ENCODE data around the gene GSTO1.
A peak's percentile ranks its signal among the peaks of the same experiment; 100 is the strongest.

GSTO1 gene

DNA sequence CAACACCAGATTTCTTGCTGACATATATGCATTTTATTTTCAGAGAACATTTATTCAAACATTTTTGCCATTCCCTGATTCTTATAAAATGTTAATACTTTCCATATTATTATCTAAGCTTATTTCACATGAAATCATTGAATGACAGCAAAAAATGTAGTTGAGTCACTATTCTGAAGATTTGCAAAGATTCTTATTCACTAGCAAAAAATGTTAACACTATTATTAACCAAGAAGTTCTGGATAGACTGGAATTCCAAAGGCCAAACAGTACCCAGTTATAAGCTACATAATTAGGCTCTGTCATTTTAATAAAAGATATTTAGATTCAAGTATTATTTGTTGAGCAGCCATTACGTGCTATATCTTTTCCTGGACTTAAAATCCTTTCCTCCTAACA, 18.6 kb downstream of the GSTO1 start:
- TF ChIP-seq, protein P1, sequence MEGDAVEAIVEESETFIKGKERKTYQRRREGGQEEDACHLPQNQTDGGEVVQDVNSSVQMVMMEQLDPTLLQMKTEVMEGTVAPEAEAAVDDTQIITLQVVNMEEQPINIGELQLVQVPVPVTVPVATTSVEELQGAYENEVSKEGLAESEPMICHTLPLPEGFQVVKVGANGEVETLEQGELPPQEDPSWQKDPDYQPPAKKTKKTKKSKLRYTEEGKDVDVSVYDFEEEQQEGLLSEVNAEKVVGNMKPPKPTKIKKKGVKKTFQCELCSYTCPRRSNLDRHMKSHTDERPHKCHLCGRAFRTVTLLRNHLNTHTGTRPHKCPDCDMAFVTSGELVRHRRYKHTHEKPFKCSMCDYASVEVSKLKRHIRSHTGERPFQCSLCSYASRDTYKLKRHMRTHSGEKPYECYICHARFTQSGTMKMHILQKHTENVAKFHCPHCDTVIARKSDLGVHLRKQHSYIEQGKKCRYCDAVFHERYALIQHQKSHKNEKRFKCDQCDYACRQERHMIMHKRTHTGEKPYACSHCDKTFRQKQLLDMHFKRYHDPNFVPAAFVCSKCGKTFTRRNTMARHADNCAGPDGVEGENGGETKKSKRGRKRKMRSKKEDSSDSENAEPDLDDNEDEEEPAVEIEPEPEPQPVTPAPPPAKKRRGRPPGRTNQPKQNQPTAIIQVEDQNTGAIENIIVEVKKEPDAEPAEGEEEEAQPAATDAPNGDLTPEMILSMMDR (IDR thresholded peaks at IDR 0.05; ENCODE audit: control insufficient read depth, insufficient read depth, low read depth, low read length, missing control alignments): no peak
- no peak for DNase-seq (ENCODE audit: low read depth)
- no peak overlapping the region for H3K4me3 ChIP-seq (ENCODE audit: control insufficient read depth, low read depth, low read length)

DNA sequence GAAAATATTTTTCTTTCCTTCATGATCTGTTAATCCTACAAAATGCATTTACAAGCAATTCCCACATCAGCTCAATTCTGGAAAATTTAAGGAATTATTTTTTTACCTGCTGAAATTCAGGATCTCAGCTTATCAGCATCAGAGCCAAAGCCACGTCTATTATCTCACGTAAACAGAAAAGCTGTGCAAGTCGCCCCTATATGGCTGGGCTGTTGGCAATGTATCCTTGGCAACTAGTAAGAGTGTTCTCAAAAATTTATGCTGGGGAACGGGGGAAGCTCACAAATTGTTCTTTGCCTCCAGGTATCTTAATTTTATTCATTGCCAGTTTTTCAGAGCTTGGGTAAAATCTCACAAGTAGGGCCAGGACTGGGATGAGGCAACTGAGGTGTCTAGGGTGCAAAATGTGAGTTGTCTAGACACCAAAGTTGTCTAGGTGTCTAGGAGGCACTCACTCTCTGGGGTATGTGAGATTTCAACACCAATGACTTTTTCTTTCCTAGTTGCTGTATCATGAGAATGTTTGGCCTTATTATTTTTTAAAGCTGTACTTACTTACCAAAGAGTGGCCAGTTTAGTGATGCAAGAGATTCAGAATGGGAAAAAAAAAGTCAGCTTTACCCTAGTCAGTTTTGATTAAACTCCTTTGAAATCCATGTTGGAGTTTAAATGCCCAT, 19.3 kb downstream of the GSTO1 start:
- TF ChIP-seq, protein P1 (IDR thresholded peaks at IDR 0.05; ENCODE audit: control insufficient read depth, insufficient read depth, low read depth, low read length, missing control alignments): no peak
- no peak overlapping the region for H3K4me3 ChIP-seq (ENCODE audit: control insufficient read depth, low read depth, low read length)
- no peak for DNase-seq (ENCODE audit: low read depth)

DNA sequence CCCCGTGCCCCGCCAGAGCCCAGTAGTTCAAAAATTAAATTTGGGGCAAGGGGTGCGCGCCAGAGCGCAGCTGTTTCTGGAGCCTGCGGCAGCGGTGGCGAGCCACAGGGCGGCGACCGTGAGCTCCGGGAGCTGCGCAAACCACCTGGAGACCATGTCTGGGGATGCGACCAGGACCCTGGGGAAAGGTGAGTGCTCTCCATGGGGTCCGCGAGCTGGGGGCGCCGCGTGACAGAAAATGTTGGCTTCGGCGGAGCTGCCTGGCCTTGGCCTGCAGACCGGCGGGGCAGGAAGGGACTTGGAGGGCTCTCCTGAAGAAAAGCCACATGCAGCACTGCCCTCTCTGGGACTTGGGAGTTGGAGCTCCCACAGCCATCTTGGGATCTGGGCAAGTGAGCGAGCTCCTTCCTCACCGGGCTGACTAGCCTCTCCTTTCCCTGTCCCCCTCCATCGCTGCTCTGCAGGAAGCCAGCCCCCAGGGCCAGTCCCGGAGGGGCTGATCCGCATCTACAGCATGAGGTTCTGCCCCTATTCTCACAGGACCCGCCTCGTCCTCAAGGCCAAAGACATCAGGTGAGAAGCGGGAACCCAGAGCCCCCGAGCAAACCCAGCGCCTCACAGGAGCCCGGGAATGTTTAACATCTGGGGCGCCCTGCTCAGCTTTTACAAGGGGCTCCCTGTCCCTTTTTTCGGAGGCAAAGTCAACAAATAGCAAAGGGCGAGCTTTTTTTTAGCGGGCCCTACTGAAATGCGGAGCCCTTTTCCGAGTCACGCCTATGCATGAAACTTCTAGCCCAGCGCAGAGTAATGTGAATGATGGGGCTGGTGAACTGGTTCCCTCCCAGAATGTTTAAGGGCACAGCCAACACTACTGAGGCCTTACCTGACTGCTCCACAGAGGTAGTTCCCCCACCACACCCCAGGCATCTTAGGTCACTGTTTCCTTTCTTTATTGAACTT, 20.4 kb downstream of the GSTO1 start:
- TF ChIP-seq, protein P1 (IDR thresholded peaks at IDR 0.05; ENCODE audit: control insufficient read depth, insufficient read depth, low read depth, low read length, missing control alignments): peak; percentile 95
- H3K4me3 ChIP-seq (ENCODE audit: control insufficient read depth, low read depth, low read length): peak overlapping the region; percentile 31
- DNase-seq (ENCODE audit: low read depth): no peak

DNA sequence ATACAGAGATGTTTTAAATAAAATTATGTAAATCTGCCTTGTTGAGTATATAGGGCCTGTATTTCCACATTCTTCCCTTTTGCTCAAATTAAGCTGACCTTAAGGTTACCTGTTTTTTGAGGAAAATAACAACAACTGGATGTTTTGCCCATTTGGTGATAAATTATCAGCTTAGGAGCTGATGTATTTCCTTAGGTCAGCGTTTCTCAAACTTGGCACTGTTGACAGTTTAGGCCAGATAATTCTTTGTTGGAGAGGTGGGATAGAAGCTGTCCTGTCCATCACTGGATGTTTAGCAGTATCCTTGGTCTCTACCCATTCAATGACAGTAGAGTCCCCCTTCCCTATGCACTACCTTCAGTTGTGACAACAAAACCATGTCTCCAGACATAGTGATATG, 21.5 kb downstream of the GSTO1 start:
- no peak for DNase-seq (ENCODE audit: low read depth)
- no peak overlapping the region for H3K4me3 ChIP-seq (ENCODE audit: control insufficient read depth, low read depth, low read length)
- TF ChIP-seq, protein P1 (IDR thresholded peaks at IDR 0.05; ENCODE audit: control insufficient read depth, insufficient read depth, low read depth, low read length, missing control alignments): no peak

DNA sequence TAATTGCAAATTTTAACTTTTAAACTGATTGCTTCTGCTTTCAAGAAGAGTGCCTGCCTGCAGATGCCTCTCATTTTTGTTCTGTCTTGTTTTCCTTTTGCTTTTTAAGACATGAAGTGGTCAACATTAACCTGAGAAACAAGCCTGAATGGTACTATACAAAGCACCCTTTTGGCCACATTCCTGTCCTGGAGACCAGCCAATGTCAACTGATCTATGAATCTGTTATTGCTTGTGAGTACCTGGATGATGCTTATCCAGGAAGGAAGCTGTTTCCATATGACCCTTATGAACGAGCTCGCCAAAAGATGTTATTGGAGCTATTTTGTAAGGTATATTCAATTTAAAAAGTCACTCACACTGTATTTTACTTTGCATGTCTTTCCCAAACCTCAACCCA, 23.1 kb downstream of the GSTO1 start:
- TF ChIP-seq, protein P1 (IDR thresholded peaks at IDR 0.05; ENCODE audit: control insufficient read depth, insufficient read depth, low read depth, low read length, missing control alignments): no peak
- no peak for DNase-seq (ENCODE audit: low read depth)

DNA sequence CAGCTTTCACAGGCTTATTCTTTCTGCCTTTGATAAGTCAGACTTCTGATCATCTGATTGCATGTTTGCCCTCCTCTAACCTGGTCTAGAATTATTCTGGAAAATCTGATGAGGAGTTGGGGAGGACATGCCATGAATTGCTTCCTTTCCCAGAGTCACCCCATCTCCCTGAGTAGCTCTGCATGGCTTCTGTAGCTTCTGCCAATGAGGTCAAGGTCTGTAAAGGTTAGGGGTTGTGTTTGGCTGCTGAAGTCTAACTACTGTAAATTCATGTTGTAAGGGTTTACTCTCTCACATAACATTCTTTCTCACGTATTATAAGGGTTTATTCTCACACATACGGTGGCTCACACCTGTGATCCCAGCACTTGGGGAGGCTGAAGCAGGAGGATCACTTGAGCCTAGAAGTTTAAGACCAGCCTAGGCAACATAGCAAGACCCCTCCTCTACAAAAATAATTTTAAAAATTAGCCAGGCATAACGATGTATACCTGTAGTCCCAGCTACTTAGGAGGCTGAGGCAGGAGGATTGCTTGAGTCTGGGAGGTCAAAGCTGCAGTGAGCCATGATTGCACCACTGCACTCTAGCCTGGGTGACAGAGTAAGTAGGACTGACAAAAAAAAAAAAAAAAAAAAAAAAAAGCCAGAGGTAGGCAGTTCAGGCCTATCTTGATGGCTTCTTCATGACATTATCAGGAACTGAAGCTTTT, 25.0 kb downstream of the GSTO1 start:
- DNase-seq (ENCODE audit: low read depth): no peak
- H3K4me3 ChIP-seq (ENCODE audit: control insufficient read depth, low read depth, low read length): no peak overlapping the region
- TF ChIP-seq, protein P1 (IDR thresholded peaks at IDR 0.05; ENCODE audit: control insufficient read depth, insufficient read depth, low read depth, low read length, missing control alignments): no peak

More for the DNA sequence above, 23.1 kb downstream of the GSTO1 start:
- no peak overlapping the region for H3K4me3 ChIP-seq (ENCODE audit: control insufficient read depth, low read depth, low read length)
